NOMO-1 treated with DMSO at 0.1 percent for 48 hours (cell line): ENCODE results near the gene CPEB1.
"Not testable (repeated sequence)": the region's sequence is repeated elsewhere in the genome, so short reads cannot be mapped to it uniquely, and the experiment has no call there.

ENCODE experiments used
- DNase-seq: peaks from one replicate; lab custom pipeline; 2025; ENCODE audit not compliant: unreplicated experiment; lab: John Stamatoyannopoulos, UW

The CPEB1 gene

DNA sequence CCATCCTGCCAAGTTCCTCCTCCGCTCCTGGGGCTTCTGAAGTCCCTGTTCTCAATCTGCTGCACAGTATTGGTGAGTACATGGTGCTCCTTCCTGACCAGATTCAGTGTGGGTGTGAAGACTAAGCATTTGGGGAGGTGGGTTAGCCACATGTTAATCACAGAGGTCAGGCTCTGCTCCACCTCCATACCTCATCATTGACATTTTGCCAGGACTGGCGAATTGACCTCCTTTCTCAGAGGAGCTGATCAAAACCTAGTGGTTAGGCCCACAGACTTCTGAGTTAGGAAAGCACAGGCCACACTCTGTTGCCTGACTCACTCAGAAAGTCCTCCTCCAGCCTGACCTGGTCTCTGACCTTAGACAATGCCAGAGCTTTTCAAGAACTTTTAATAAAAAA is 98.5 kb downstream of the CPEB1 start:
- DNase-seq = no peak

DNA sequence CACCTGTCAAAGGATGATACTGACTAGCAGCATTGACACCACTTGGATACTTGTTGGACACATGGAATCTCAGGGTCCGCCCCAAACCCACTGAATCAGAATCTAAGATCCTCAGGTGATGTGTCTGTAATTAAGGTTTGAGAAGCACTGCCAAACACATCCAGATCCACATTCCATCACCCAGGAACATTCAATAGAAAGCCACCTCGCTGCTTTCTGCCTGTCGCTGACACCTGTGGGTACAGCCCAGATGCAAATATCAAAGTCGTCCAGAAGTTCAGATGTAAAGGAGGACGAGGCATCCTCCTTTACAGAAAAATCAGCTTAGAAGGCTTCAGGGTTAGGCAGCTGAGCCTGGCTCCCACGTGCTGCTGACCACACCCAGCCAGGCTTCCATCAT is 101.7 kb downstream of the CPEB1 start:
- DNase-seq = no peak

- DNase-seq = no peak
Measured at GRCh38 chr15:82545002-82545401, 102.2 kb downstream of the CPEB1 start.

GRCh38 chr15:82544431-82544830 is 102.7 kb downstream of the CPEB1 start:
- no peak for DNase-seq

DNA sequence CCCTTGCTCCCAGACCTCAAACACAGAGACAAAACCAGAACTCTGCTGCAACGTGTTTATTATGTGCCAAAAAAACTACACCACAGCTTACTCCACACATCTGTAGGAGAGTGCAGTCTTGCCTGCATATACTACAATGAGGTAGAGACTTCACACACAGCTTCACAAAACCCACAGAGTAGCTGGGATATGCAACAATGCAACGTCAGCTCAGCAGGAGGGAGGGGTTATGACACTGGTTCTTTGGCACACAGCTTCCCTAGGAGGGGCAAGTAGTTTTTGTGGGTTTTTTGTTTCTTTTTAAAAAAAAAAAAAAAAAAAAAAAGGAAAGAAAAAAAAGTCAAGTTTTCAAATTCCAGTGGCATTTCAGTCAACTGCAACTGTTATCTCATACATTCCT is 104.0 kb downstream of the CPEB1 start:
- peak; percentile 10 for DNase-seq

- no peak for DNase-seq
Measured at GRCh38 chr15:82540984-82541431, 106.2 kb downstream of the CPEB1 start.

DNA sequence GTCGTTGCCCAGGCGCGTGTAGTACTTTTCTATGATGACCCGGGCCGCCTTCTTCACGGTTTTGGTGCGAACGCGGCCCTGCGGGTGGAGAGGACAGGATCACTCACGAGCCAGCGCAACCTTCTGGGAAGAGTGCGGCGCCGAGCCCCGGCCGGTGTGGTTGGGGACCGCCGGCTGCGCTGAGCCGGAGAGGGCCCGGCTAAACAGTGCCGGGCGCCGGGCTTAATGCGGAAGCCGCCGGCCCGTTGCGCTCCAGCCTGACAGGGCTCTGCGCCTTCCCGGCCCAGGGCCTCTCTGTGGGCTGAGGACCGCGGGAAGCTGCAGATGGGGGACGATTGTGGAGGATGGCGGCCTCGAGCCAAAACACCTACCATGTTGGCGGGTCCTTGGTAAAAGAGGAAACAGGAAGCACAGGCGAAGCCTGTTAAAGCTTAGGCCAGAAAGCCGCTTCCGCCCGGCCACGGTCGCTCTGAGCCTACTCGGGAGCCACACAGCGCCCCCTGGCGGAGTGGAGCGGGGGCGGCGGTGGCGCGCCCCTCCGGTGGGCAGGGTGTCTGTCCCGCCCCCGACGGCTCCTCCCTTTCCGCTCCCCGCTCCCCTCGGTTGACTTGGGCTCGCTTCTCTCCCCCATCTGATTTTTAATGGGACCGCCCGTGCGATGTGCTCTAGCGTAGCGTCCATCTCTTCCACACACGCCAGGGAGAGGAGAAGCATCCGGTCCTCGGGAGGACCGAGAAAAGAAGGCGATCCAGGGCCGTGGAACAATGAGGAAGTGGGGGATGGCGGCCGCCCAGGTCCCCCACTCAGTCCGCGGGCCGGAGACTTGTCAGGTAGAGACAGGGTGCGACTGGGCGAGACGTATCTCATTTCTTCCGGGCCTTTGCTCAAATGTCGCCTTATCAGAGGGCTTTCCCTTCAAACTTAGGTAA is 106.8 kb downstream of the CPEB1 start, which contains the start of gene RPS17:
TSS of gene RPS17 (minus strand) at position 403 of the 929 bp plus-strand sequence. CDS start at position 374, 29 bp downstream.
- no peak for DNase-seq

GRCh38 chr15:82539691-82540054 is 107.5 kb downstream of the CPEB1 start:
- DNase-seq = no peak

DNA sequence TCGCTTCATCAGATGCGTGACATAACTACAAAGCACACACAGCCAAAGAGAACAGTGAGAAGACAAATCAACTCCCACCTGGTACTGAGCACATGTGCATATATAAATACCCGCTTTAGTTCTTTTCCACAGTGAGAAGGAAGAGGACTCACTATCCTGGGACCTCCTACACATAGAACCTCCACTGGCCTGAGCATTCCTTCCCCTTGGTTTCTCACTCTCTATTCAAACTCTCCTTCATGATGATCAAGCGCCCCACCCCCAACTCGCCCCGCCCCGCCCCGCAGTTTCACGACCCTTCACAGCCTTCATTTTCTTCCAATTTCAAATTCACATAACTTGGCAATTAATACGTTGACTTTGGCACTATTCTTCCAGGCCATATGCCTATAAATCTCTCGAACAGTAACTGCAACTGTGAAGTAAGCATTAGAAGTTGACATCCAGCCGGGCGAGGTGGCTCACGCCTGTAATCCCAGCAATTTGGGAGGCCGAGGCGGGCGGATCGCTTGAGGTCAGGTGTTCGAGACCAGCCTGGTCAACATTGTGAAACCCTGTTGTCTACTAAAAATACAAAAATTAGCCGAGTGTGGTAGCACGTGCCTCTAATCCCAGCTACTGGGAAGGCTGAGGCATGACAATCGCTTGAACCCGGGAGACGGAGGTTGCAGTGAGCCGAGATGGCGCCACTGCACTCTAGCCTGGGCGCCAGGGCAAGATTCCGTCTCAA is 108.0 kb downstream of the CPEB1 start:
- no peak for DNase-seq

GRCh38 chr15:82537351-82537908 is 109.7 kb downstream of the CPEB1 start:
- no peak for DNase-seq

GRCh38 chr15:82536409-82537350 is 110.5 kb downstream of the CPEB1 start:
- DNase-seq = no peak

DNA sequence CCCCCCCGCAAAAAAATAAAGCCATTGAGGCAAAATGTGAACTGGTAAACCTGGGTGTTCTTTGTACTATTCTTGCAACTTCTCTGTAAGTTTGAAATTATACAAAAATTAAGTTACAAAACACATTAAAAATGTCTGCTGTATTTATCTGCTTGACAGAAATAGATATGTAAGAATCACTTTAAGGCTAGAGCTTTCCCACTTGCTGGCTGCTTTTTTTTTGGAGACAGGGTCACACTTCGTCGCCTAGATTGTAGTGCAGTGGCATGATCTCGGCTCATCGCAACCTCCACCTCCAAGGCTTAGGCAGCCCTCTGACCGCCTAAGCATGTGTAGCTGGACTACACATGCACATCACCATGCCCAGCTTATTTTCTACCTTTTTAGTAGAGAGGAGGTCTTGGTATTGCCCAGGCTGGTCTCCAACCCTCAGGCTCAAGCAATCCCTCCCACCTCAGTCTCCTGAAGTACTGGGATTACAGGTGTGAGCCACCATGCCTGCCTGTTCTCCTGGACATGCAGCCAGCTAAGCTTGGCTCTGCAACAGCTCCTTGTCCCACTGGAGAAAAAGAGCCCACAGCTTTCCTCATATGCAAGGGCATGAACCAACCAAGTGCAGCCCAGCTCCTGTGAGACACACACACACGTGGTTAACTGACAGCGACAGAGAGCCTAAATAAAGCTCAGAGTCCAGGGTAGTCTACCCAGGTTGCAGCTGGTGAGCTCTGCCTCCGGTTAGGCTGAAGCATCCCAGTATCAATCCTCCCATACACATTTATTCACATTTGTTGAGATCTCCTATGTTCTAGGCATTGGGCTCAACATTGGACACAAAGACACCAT is 111.4 kb downstream of the CPEB1 start:
- DNase-seq = no peak

DNA sequence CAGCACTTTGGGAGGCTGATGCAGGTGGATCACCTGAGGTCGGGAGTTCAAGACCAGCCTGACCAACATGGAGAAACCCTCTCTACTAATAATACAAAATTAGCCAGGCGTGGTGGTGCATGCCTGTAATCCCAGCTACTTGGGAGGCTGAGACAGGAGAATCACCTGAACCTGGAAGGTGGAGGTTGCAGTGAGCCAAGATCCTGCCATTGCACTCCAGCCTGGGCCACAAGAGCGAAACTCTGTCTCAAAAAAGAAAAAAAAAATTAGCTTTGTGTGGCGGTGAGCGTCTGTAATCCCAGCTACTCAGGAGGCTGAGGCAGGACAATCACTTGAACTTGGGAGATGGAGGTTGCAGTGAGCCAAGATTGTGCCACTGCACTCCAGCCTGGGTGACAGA is 112.0 kb downstream of the CPEB1 start:
- DNase-seq = not testable (repeated sequence)

DNA sequence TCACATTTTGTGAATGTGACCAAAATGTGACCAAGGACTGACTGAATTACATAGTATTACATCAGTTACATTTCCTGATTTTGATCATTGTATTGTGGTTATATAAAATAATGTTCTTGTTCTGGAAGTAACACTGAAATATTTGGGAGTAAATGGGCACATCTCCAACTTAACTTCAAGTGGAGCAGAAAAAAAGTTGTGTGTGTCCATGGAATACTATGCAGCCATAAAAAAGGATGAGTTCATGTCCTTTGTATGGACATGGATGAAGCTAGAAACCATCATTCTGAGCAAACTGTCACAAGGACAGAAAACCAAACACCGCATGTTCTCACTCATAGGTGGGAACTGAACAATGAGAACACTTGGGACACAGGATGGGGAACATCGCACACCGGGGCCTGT is 112.7 kb downstream of the CPEB1 start:
- not testable (repeated sequence) for DNase-seq

GRCh38 chr15:82533801-82534200 is 113.4 kb downstream of the CPEB1 start:
- no peak for DNase-seq

DNA sequence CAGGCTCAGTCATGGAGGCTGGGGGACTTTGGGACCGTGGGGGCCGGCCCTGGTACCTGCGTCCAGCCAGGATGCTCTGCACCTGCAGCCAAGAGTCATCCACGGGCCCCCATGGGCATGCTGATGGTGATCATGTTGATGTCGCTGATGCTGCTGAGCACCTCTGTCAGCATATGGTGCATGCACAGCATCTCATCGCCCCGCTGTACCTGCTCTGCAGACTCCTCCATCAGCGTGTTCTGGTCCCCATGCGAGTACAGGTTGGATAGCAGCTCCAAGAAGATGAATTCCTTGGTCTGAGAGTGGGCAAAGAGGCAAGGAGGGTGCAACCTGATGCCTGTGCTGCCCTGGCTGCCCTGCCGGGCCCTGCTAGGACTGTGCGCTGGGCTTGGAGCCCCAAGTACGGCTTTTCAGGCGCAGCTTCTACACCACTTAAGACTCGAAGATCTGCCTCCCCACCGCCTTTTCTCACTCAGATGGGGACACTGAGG is 114.1 kb downstream of the CPEB1 start:
- no peak for DNase-seq

GRCh38 chr15:82532383-82532990 is 114.7 kb downstream of the CPEB1 start:
- no peak for DNase-seq

- no peak for DNase-seq
Measured at GRCh38 chr15:82531496-82532382, 115.4 kb downstream of the CPEB1 start.
